Mucosa of descending colon (tissue), 3 donors: Measurements from ENCODE around the gene SETD2. TPM values are rescaled to one million over a fixed set of nuclear protein-coding genes. Genes with fewer than 3 reads are reported as not detected.
"Not testable (repeated sequence)": the region's sequence is repeated elsewhere in the genome, so short reads cannot be mapped to it uniquely, and the experiment has no call there.

Experiments
- ATAC-seq: fragments of 200-7000 bp; cut with Tn5 transposase; one replicate; pipeline ENCODE4 v1.9.1; 2020; ENCODE audit warnings: mild to moderate bottlenecking, moderate library complexity
- DNase-seq, 3 donors: peaks; one replicate each; pipeline ENCODE4 v3.0.0-alpha.2; 2020
- H3K36me3 ChIP-seq: fragments of 200-600 bp; one replicate; pipeline ENCODE4 v1.8.0; 2021; ENCODE audit warnings: low read depth, mild to moderate bottlenecking
- H3K4me1 ChIP-seq: fragments of 200-600 bp; one replicate; pipeline ENCODE4 v1.8.0; 2021; ENCODE audit warnings: low read depth, mild to moderate bottlenecking
- H3K4me3 ChIP-seq: fragments of 200-600 bp; one replicate; pipeline ENCODE4 v1.8.0; 2021; ENCODE audit warnings: mild to moderate bottlenecking
- H3K9me3 ChIP-seq: fragments of 200-600 bp; one replicate; pipeline ENCODE4 v1.8.0; 2021; ENCODE audit warnings: mild to moderate bottlenecking
- CTCF ChIP-seq: fragments of 200-600 bp; IDR thresholded peaks from one replicate; pipeline ENCODE4 v1.8.0; 2022; ENCODE audit warnings: antibody characterized with exemption, mild to moderate bottlenecking
- intact Hi-C, 2 donors: fragments of 100-400 bp; cut with DNase I in 1 of 2; cut with micrococcal nuclease in 1 of 2; formaldehyde crosslinking; loops; one replicate each; pipeline versions ENCODE4 v1.11.0 to v1.11.1; 2022; cut with DNase I, micrococcal nuclease
- total RNA-seq, 3 donors: library from RNA; stranded (reverse); fragmentation: NEBNext Ultra II Directional in 2 of 3; extraction: Animal tissue kit (Norgen Biotek cat#: 25700) in 2 of 3; gene quantifications; one replicate each; pipeline versions ENCODE4 v1.2.1 to v1.2.4, GENCODE V29; 2021 to 2023
- donor health status: DM: no; HTN: no; CAD: no; lungs with moderate emphysema.
- donor health status: DM: no; HTN: no; CAD: no.
- donor health status: DM: no; HTN: yes; CAD: no.

SETD2 gene
- total RNA-seq, 3 donors from 2014 or later = 41.5 to 71.1 (median 50.4) TPM

- DNase-seq = no peak
- Histone ChIP-seq H3K4me1 (no peaks in the 10 kb centered on the region), H3K9me3 (no peaks in the 10 kb centered on the region), H3K4me3 (no peak overlapping the region), H3K36me3 (no peaks in the 10 kb centered on the region)
- no peak for TF ChIP-seq CTCF
- no peak for ATAC-seq
- intact Hi-C loops = no loop called here
Measured at GRCh38 chr3:47054412-47054811, 109.5 kb downstream of the SETD2 start.

- DNase-seq (no peak), ATAC-seq (no peak)
- Histone ChIP-seq H3K4me1 (no peaks in the 10 kb centered on the region), H3K9me3 (no peaks in the 10 kb centered on the region), H3K4me3 (no peak overlapping the region), H3K36me3 (no peaks in the 10 kb centered on the region)
- TF ChIP-seq CTCF = no peak
- intact Hi-C loops = no loop called here
Measured at GRCh38 chr3:47047673-47048072, 116.2 kb downstream of the SETD2 start.

DNA sequence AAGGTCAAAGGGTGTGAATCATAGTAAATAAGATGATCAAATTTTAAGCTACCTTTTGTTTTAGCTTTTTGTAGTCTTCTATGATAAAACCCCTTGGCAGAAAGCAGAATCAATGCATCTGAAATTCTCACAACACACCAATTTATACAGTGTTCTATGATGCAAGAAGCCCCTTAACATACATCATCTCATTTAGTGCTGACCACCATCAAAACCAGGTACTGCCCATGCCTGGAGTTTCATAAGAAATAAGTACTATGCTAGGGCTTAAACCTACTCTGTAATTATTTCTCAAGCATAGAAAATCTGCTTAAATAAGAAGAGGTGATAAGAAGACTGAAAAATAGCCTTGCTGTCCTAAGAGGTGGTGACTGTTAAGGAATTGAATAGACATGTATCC, 116.8 kb downstream of the SETD2 start:
- ATAC-seq = no peak
- H3K4me1 ChIP-seq = peaks cover 4% of the 10 kb centered on the region
- no peak overlapping the region for H3K4me3 ChIP-seq
- no peak for TF ChIP-seq CTCF
- H3K36me3 ChIP-seq = no peaks in the 10 kb centered on the region
- no peak for DNase-seq
- no peaks in the 10 kb centered on the region for H3K9me3 ChIP-seq
- intact Hi-C loops = no loop called here

DNA sequence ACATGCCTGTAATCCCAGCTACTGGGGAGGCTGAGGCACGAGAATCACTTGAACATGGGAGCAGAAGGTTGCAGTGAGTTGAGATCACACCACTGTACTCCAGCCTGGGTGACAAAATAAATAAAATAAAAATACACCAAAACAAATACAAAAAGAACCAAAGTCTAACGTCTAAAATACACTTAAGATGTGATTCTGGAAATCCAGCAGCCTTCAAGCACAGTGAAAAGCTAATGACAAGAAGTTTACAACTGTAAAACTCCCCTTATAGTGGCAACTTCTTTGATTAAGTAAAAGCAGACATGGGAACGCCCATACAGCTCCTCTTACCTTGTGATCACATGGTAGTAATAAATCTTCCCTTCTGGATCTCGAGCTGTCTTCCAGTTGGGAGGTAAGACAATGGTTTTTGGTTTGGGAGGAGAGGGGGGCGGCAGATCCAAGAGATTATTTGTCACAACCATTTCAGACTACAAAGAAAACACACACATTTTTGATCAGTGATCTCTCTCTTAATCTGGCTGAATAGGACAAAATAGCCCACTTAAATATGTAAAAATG, 121.6 kb downstream of the SETD2 start:
- intact Hi-C loops = no loop called here

GRCh38 chr3:47041114-47041513, 122.8 kb downstream of the SETD2 start:
- H3K36me3 ChIP-seq = no peaks in the 10 kb centered on the region
- ATAC-seq = no peak
- DNase-seq = no peak
- no peaks in the 10 kb centered on the region for H3K9me3 ChIP-seq
- no peak for TF ChIP-seq CTCF
- no peak overlapping the region for H3K4me3 ChIP-seq
- H3K4me1 ChIP-seq = peaks cover 6% of the 10 kb centered on the region
- intact Hi-C loops = no loop called here

More for the DNA sequence above, 121.6 kb downstream of the SETD2 start:
- DNase-seq = no peak
- no peaks in the 10 kb centered on the region for H3K36me3 ChIP-seq
- peaks cover 4% of the 10 kb centered on the region for H3K4me1 ChIP-seq
- no peak for TF ChIP-seq CTCF
- ATAC-seq = peak; percentile 55
- H3K9me3 ChIP-seq = no peaks in the 10 kb centered on the region
- H3K4me3 ChIP-seq = no peak overlapping the region

- H3K4me3 ChIP-seq, H3K9me3 ChIP-seq, intact Hi-C loops, H3K36me3 ChIP-seq, DNase-seq, ATAC-seq: not testable (repeated sequence)
- peaks cover 32% of the 10 kb centered on the region for H3K4me1 ChIP-seq
Measured at GRCh38 chr3:47037302-47037701, 126.6 kb downstream of the SETD2 start.
